GM21390 (cell line): Measurements from ENCODE around the gene FRMPD2.
"Not testable (repeated sequence)": the region's sequence is repeated elsewhere in the genome, so short reads cannot be mapped to it uniquely, and the experiment has no call there.

Experiments
- ATAC-seq: cut with Tn5 transposase; IDR thresholded peaks from one replicate; pipeline ENCODE4 v1.9.1; 2021; ENCODE audit not compliant: unreplicated experiment

The FRMPD2 gene

GRCh38 chr10:48236199-48236621 is 38.3 kb downstream of the FRMPD2 start:
- ATAC-seq = no peak

GRCh38 chr10:48235501-48235900 is 39.0 kb downstream of the FRMPD2 start:
- no peak for ATAC-seq

GRCh38 chr10:48234787-48235186 is 39.7 kb downstream of the FRMPD2 start:
- ATAC-seq = no peak

- ATAC-seq = no peak
Measured at GRCh38 chr10:48234295-48234694, 40.2 kb downstream of the FRMPD2 start.

- ATAC-seq = no peak
Measured at GRCh38 chr10:48233559-48234005, 40.9 kb downstream of the FRMPD2 start.

GRCh38 chr10:48232717-48233447 is 41.6 kb downstream of the FRMPD2 start:
- ATAC-seq = no peak

GRCh38 chr10:48231699-48232315 is 42.7 kb downstream of the FRMPD2 start:
- ATAC-seq = peak; percentile 78

- ATAC-seq = peak; percentile 53
Measured at GRCh38 chr10:48231178-48231577, 43.3 kb downstream of the FRMPD2 start.

GRCh38 chr10:48227213-48227612 is 47.3 kb downstream of the FRMPD2 start:
- no peak for ATAC-seq

- ATAC-seq = no peak
Measured at GRCh38 chr10:48224979-48225560, 49.4 kb downstream of the FRMPD2 start.

GRCh38 chr10:48224296-48224695 is 50.2 kb downstream of the FRMPD2 start:
- ATAC-seq = no peak

- no peak for ATAC-seq
Measured at GRCh38 chr10:48221814-48222213, 52.7 kb downstream of the FRMPD2 start.

GRCh38 chr10:48221031-48221430 is 53.5 kb downstream of the FRMPD2 start:
- not testable (repeated sequence) for ATAC-seq

GRCh38 chr10:48219194-48219593 is 55.3 kb downstream of the FRMPD2 start:
- ATAC-seq = no peak

- ATAC-seq = no peak
Measured at GRCh38 chr10:48216744-48217143, 57.8 kb downstream of the FRMPD2 start.

- no peak for ATAC-seq
Measured at GRCh38 chr10:48216204-48216505, 58.3 kb downstream of the FRMPD2 start.

GRCh38 chr10:48215486-48216203 is 58.9 kb downstream of the FRMPD2 start:
- peak; percentile 45 for ATAC-seq

- ATAC-seq = no peak
Measured at GRCh38 chr10:48214716-48215485, 59.6 kb downstream of the FRMPD2 start.

- ATAC-seq = no peak
Measured at GRCh38 chr10:48213047-48213446, 61.4 kb downstream of the FRMPD2 start.

- ATAC-seq = no peak
Measured at GRCh38 chr10:48211777-48212176, 62.7 kb downstream of the FRMPD2 start.

- no peak for ATAC-seq
Measured at GRCh38 chr10:48210966-48211365, 63.5 kb downstream of the FRMPD2 start.
